PFSK-1 (cell line): ENCODE measurements around the gene FBN3.

Experiments used
- FOXP2 ChIP-seq: optimal IDR thresholded peaks from 2 replicates; pipeline ENCODE3; 2011; ENCODE audit warnings: borderline replicate concordance, control low read depth, inconsistent platforms; ENCODE audit not compliant: insufficient read depth; ENCODE audit errors: extremely low read length, extremely low read depth
- POLR2AphosphoS5 ChIP-seq: IDR thresholded peaks from 2 replicates; pipeline ENCODE4 v1.6.1; 2012; ENCODE audit warnings: low read depth, mild to moderate bottlenecking, control low read depth, low read length, moderate library complexity
- SIN3A ChIP-seq: IDR thresholded peaks from 2 replicates; pipeline ENCODE4 v1.6.1; 2012; ENCODE audit warnings: mild to moderate bottlenecking, low read length, moderate library complexity, borderline replicate concordance; ENCODE audit not compliant: insufficient read depth
- TAF1 ChIP-seq: IDR thresholded peaks from 2 replicates; pipeline ENCODE4 v1.6.1; 2012; ENCODE audit warnings: low read length, control low read depth, borderline replicate concordance; ENCODE audit not compliant: insufficient read depth
- TF ChIP-seq, protein P1 (sequence below), 2 experiments: IDR thresholded peaks; 2 replicates each; pipeline versions ENCODE4 v1.6.1 to v1.8.0; 2011 to 2012; ENCODE audit warnings: low read depth in 2 of 2, low read length in 2 of 2, control low read depth in 1 of 2, inconsistent platforms in 1 of 2, mild to moderate bottlenecking in 1 of 2, moderate library complexity in 1 of 2; ENCODE audit not compliant: insufficient read depth in 1 of 2

Gene FBN3

DNA sequence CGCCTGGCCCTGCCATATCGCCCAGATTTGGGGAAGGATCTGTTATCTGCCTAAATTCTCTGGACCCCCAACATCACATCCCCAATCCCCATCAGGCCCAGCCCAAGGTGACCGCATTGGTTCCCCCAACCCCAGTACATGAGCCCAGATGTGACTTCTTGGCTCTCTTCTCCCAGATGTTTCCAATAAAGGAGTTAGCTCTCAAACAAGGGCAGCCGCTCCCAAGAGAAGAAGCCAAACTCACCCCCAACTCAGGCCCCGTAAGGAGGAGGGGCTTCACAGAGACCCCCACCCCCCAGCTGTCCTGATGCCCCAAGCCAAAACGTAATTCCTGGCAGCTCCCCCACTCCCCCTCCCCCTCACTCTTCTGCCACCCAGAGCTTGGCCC is 6.9 kb downstream of the FBN3 start:
- TF ChIP-seq POLR2AphosphoS5 (no peak), SIN3A (no peak), FOXP2 (no peak), TAF1 (no peak)
- TF ChIP-seq, protein P1, sequence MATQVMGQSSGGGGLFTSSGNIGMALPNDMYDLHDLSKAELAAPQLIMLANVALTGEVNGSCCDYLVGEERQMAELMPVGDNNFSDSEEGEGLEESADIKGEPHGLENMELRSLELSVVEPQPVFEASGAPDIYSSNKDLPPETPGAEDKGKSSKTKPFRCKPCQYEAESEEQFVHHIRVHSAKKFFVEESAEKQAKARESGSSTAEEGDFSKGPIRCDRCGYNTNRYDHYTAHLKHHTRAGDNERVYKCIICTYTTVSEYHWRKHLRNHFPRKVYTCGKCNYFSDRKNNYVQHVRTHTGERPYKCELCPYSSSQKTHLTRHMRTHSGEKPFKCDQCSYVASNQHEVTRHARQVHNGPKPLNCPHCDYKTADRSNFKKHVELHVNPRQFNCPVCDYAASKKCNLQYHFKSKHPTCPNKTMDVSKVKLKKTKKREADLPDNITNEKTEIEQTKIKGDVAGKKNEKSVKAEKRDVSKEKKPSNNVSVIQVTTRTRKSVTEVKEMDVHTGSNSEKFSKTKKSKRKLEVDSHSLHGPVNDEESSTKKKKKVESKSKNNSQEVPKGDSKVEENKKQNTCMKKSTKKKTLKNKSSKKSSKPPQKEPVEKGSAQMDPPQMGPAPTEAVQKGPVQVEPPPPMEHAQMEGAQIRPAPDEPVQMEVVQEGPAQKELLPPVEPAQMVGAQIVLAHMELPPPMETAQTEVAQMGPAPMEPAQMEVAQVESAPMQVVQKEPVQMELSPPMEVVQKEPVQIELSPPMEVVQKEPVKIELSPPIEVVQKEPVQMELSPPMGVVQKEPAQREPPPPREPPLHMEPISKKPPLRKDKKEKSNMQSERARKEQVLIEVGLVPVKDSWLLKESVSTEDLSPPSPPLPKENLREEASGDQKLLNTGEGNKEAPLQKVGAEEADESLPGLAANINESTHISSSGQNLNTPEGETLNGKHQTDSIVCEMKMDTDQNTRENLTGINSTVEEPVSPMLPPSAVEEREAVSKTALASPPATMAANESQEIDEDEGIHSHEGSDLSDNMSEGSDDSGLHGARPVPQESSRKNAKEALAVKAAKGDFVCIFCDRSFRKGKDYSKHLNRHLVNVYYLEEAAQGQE (IDR thresholded peaks at IDR 0.05; ENCODE audit: insufficient read depth in 1 of 2, low read depth in 2 of 2, low read length in 2 of 2): no peak

DNA sequence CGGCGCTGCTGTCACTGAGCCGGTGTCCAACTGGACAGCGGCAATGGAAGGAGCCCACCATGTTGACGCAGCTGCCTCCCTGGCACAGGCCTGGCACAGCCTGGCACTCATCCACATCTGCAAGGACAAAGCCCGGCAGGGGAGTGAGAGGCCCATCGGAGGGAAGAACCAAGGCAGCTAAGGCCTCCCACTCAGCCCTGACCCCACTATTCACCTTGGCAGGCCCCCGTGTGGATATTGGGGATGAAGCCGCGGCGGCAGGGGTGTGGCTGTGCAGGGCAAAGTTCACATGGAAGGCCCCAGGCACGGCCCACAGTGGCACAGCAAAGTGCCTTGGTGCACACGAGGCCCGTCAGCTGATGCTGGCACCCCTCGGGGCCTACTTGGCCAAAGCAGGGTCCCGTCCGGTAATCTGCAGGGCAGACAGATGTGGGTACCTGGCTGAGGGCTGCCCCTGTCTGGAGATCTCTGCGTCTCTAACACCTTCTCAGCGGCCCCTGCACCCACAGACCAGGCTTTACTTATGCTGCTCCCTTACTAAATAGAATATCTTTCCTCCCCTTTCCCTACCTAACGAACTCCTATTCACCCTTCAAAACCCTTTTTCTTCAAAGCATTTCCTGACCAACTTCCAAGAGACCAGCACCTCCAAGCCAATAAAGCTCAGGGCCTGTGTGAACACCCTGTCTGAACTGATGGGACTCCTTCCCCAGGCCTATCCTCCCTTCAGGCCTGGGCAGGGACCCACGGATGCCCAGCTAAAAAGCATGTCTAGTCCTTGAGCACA is 7.5 kb downstream of the FBN3 start:
- TF ChIP-seq SIN3A (no peak), TAF1 (no peak), FOXP2 (no peak), POLR2AphosphoS5 (no peak)
- TF ChIP-seq, protein P1 (IDR thresholded peaks at IDR 0.05; ENCODE audit: insufficient read depth in 1 of 2, low read depth in 2 of 2, low read length in 2 of 2): no peak

DNA sequence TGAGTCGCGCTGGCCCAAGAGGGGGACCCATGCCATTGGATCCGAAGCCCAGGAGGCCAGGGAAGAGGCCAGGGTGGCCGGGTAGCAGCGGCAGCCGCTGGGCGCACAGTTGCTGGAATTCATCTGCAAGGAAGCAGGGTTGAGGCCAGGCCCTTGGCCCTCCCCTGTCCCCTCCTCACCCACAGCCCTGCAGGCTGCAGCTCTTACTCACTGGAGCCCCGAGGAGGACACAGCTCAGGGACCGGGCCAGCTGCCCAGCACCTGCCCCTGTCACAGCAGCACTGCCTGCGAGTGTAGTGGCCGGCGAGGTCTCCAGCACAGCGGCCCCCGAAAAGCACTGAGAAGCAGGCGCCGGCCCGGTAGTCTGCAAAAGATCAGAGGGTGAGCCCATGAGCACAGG is 11.2 kb downstream of the FBN3 start:
- no peak for TF ChIP-seq FOXP2
- no peak for TF ChIP-seq POLR2AphosphoS5
- no peak for TF ChIP-seq TAF1
- TF ChIP-seq, protein P1 (IDR thresholded peaks at IDR 0.05; ENCODE audit: insufficient read depth in 1 of 2, low read depth in 2 of 2, low read length in 2 of 2): no peak
- TF ChIP-seq SIN3A: no peak

DNA sequence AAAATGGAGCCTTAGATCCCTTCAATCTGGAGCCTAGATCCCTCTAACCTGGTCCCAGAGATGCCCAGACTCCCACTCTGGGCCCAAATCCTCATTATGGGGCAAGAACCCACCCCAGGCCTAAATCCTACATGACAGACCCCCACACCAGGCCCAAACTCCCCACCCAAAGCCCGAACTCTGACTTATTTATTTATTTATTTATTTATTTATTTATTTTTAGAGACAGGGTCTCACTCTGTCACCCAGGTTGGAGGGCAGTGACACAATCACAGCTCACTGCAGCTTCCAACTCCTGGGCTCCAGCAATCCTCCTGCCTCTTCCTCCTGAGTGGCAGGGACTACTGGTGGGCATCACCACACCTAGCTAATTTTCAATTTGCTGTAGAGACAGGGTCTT is 12.0 kb downstream of the FBN3 start:
- TF ChIP-seq SIN3A (no peak), FOXP2 (no peak), POLR2AphosphoS5 (no peak), TAF1 (no peak)
- TF ChIP-seq, protein P1 (IDR thresholded peaks at IDR 0.05; ENCODE audit: insufficient read depth in 1 of 2, low read depth in 2 of 2, low read length in 2 of 2): no peak
